ENCODE results near the gene MIER1.

Gene MIER1

DNA sequence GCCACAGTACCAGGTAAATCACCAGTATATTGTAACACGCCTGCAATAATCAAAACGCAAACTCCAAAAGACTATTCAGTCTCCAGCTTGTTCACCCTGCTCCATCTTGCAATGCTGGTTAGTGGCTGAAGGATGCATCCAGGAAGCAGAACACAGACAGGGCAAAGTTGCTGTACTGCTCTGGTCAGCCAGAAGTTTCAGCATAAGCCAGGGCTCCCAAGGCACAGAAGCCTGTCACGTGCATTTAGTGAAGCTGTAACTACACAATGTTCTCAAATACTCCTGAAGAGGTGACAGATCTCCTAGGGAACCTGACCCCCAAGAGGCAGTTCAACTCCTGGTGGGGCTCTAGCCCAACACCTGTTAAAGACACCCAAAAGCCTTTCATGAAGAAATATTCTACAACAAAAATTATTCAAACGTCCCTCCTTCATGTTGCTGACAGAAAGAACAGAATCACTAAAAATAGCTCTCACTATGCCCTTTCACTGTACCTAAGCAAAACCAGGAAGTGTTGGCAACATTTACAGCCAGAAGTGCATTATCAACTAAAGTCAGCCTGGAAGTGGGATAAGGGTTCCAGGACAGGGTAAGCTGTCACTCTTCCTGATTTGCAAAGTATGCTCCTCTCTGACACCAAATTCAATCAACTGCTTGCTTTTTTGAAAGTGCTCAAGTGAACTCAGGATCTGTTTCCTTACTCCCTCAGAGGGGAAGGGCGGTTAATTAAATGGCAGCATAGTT is 77.1 kb downstream of the MIER1 start:
- DNase-seq, result no peak

DNA sequence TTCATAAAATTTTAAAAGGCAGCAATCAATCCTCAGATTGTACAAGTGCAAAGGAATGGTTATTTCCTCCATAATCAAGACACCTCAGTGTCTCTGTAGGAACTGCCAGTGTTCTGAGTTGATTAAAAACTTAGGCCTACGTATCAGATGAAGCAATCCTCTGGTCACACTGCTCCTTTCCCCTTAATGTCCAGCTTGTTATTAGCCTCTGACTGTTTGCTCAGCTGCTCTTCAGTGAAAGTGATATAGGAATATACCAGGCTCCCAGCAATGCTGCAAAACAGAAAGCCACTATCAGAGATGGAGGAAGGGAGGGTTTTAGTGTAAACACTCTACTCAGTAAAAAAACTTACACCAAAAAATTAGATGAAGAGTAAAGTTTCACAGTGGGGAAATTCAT is 79.4 kb downstream of the MIER1 start:
- DNase-seq, result no peak

GRCh38 chr1:67005068-67005467 is 80.3 kb downstream of the MIER1 start:
- DNase-seq, result no peak

DNA sequence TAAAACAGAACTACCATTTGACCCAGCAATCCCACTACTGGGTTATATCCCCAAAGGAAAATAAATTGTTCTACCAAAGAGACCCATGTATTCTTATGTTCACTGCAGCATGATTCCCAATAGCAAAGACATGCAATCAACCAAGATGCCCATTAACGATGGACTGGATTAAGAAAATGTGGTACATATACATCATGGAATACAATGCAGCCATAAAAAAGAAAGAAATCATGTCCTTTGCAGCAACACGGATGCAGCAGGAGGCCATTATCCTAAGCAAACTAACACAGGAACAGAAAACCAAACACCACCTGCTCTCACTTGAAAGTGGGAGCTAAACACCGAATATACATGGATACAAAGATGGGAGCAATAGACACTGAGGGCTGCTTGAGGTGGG is 85.0 kb downstream of the MIER1 start:
- DNase-seq, result no peak

DNA sequence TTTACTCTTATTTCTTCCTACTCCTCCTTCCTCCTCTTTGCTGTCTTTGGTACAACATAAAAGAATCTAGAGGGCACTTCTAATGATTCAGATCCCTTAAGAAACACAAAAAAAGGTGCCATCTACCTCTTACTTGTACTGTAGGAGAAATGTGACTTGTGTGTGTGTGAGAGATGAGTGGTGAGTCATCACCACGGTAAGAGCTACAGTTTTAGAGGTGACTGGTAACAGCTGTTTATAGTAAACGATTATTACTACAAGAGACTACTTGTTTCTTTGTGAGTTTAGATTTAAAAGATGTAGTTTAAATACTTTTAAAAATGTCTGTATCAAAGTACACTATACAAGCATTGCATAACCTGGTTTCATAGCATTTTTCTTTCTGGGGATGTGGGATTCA is 88.8 kb downstream of the MIER1 start:
- DNase-seq, result no peak

DNA sequence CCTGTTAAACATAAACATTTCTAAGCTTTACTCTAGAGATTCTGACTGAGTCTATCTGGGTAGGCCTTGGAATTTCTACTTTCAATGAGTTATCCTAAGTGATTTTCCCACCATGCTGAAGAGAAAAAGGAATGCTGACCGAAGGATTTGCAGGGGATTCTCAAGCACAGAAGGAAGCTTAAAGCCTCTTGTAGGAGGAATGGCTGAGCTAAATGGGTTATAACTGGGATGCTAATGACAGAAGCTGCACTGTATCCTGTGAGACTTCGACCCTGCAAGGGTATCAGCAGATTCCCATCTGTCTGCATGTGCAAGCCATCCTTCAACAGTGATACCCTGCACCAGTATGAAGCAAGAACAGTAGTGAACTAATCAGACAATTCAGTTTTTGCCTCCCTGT is 93.8 kb downstream of the MIER1 start:
- DNase-seq, result no peak

DNA sequence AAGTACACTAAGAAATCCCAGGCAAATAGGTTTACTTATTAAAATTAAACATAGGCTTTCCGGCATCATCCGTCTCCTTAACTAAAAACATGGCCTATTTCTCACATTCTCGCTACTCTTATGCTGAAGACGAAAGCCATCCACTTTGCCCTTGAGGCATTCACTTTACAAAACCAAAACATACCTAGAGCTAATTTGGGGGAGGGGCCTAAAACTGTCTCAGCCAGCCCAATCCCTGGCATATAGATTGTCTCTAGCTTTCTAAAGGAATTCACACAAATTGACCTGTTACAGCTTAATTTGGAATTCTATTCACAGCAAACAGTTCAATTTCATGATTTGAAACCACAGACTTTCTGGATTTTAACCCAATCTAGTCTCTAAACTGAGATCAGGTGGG is 94.3 kb downstream of the MIER1 start:
- no peak for DNase-seq

DNA sequence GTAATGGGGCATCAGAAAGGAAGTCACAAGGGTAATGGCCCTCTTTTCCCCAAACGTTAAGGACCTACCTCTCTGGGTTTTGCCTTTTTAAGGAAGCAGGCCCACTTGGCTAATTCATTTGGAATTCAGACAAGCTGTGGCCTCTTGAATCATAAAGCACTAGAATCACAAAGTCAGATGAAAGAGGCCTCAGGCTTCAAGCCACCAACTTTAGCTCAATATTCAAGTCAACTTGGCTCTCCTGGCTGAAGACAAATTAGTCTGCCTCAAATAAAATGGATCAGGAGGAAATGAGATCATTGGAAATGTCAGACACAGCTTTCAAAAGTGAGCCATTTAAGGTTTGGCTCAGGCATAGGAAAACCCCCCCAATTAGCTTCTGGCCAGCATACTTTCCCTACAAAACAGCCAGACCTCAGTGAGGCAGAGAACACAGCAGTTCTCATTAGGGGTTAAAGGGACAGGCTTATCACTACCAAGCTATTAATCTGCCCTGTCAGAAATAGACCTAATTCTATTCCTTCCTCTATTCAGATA is 94.9 kb downstream of the MIER1 start:
- DNase-seq, result no peak

DNA sequence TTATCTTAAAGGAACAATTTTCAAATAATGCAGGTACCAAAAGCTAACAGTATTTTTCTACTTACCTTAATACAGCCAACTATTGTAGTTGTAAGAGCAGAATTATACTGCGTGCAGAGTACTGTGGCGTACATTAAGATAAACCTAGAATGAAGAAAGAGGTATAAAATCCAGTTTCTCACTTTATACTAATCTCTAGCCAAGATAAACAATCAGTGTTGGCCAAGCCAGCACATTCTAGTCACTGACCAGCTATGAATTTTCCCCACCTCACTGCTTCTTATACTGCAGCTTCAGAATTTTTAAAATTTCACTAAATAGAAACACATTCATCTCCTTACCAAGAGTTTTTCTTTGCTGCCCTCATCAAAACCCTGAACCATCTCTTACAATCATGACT is 95.5 kb downstream of the MIER1 start:
- no peak for DNase-seq

- DNase-seq, result no peak
Measured at GRCh38 chr1:67020765-67021164, 96.0 kb downstream of the MIER1 start.

GRCh38 chr1:67029472-67029871 is 104.7 kb downstream of the MIER1 start:
- DNase-seq, result no peak

DNA sequence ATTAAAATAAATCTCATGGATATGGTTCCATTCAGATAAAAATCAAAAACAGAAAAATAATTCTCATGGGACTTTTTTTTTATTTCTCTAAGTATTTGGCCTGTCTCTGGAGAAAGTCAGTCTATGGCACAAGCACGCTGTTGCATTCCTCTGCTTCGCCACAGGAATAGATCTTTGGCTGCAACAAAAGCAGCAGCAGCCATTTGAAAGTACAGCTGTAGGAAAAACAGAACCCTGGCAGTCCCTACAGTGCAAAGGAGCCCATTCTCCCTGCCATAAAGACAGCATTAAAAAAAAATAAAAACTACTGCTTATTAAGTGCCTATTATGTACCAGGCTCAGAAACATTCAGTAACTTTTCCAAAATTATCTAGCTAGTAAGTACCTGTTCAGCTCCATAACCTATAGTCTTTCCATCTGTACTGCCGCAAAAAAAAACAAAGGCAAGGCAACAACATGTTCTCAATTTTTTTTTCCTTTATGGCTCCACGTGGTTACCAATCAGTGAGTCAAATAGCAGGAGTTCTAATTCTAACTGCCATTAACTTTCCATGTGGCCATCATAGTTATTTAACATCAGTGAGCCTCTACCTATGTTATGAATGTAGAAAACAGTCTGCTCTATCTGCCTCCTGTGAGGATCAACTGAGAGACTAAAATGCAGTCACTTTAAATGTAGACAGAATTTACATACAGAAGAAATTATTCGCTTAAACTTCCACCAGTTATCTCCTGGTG is 106.5 kb downstream of the MIER1 start:
- no peak for DNase-seq

- no peak for DNase-seq
Measured at GRCh38 chr1:67031859-67032247, 107.1 kb downstream of the MIER1 start.

Data from CD4-positive, alpha-beta T cell treated with Interleukin-4 for 4 hours (primary cell).